Stimulated activated CD4-positive, alpha-beta T cell treated with anti-CD3 and anti-CD28 coated beads, Interleukin-1b, Interleukin-23, amount 100 ng/mL, for 48 hours (primary cell): Measurements from ENCODE around the gene BPIFA1.

Source experiments
- DNase-seq: peaks from one replicate; pipeline ENCODE4 v3.0.0-alpha.2; 2020

BPIFA1 gene

GRCh38 chr20:33235696-33236095 lies at the start of gene BPIFA1:
TSS of gene BPIFA1 (plus strand) at chr20:33235996. CDS start at chr20:33237712, 1,716 bp downstream.
- DNase-seq: no peak

GRCh38 chr20:33187491-33187890 lies 48.3 kb upstream of the BPIFA1 start:
- DNase-seq: no peak

- no peak for DNase-seq
Observed at GRCh38 chr20:33188421-33188820, 47.4 kb upstream of the BPIFA1 start.

GRCh38 chr20:33191484-33191883 lies 44.3 kb upstream of the BPIFA1 start:
- DNase-seq: no peak

- DNase-seq: no peak
Observed at GRCh38 chr20:33191955-33192354, 43.8 kb upstream of the BPIFA1 start.

GRCh38 chr20:33192912-33193501 lies 42.8 kb upstream of the BPIFA1 start:
- no peak for DNase-seq

GRCh38 chr20:33199026-33199425 lies 36.8 kb upstream of the BPIFA1 start:
- no peak for DNase-seq

GRCh38 chr20:33202451-33202850 lies 33.3 kb upstream of the BPIFA1 start:
- no peak for DNase-seq

DNA sequence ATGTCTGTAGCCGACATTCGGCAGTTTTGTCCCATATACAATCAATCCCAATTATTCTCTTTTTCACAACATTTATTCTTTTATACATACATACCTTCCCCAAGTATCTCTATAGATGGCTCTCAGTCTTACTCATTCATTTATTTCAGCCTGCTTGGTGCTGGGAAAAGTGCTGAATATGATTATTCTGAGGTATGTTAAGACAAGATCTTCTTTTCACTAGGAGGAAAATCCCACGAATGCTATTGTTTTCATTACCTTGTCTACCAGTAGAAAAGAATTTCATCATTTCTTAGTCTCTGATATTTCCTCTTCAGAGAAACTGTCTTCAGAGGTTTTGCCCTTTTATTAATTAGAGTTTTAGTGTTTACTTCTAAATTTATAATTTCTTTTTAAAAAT lies 32.4 kb upstream of the BPIFA1 start:
- DNase-seq: no peak

- peak; percentile 22 for DNase-seq
Observed at GRCh38 chr20:33209789-33210188, 26.0 kb upstream of the BPIFA1 start.

DNA sequence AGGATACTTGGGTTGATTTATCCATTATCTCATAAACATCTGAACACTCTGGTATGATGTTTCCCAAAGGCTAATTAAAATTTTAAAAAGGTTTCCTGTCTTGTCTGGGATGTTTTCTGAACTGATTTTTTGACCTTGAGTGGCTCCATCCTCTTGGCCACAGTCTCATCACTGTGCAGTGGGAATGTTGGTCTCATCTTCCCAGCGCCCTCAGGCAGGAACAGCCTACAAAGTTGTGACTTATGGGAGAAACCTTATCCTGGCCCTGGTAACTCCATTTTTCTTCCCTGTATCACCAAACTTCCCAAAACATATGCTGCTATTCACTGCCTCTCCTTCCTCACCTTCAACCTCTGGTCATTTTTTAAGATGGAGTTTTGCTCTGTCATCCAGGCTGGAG lies 25.4 kb upstream of the BPIFA1 start:
- no peak for DNase-seq

DNA sequence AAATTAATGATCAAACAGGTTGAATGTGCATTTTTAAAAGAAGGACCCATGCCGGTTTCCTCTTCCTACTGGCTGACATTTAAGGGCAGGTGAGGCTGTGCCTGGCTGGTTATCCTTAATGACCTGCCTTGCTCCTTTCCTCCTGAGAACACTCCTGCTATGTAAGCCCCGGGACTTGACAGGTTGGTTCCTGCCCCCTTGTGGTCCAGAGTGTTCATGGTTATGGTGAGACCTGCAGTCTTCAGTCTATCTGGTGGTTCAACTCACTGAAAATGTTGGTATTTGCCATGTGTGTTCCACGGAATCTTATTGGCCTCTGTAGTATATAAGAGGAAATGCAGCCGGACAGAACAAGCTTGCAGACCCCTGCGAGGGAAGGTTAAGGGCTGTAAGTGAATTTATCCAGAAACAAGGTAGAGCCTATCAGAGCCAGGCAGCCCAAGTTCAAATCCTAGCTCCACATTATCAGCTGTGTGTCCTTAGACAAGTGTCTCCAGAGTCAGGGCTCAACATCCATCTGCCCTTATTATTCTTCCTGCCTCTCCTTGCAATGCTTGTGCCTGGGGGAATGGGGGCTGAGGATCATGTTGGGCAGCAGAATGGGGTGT lies 23.9 kb upstream of the BPIFA1 start:
- DNase-seq: peak; percentile 10

DNA sequence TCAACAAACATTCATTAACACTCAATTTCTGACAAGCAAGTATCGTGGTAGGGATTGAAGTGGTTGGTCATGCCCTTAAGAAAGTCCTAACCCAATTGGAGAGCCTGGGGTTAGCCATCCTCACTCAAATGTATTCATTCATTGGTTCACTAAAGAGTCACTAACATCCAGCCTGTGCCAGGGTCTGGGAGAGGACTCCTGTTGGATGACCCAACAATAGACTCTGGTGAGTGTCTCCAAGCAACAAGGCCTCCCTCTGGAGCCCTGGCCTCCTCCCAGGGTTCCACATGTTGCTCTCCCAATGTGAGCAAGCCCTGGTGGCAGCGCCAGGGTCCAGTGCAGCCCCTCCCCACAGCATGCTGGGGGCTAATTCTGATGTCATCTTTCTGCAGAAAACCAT lies 18.7 kb upstream of the BPIFA1 start, which contains the start of gene BPIFA3:
Gene BPIFA3, plus strand, starts transcription at position 301 of the 400 bp plus-strand sequence. CDS start 185 bp downstream, outside the sequence.
- DNase-seq: no peak

DNA sequence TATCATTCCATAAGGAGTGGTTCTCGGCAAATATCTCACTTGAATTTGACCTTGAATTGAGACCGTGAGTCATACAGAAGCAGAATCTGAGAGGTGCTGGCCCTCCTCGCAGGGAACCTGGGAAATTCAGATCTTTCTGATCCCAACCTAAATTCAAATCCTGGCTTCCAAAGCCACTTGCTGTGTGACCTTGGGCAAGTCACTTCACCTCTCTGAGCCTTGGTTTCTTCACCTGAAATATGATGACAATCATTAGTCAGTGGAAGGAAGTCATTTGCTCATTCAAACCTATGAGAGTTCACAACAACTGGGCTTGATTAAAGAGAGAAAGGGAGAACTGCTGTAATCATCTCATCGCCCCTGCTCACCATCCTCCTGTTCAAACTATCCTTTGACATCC lies 11.4 kb upstream of the BPIFA1 start:
- no peak for DNase-seq

- no peak for DNase-seq
Observed at GRCh38 chr20:33229843-33230242, 6.0 kb upstream of the BPIFA1 start.

DNA sequence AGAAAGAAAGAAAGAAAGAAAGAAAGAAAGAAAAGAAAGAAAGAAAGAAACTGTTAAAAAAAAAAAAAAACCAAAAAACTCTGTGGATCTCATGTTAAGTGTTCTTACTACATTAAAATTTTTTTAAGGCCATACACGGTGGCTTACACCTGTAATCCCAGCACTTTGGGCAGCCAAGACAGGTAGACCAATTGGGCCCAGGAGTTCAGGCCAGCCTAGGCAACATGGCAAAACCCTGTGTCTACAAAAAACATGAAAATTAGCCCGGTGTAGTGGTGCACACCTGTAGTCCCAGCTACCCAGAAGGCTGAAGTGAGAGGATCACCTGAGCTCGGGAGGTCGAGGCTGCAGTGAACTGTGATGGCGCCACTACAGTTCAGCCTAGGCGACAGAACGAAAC lies 4.6 kb upstream of the BPIFA1 start:
- DNase-seq: no peak

DNA sequence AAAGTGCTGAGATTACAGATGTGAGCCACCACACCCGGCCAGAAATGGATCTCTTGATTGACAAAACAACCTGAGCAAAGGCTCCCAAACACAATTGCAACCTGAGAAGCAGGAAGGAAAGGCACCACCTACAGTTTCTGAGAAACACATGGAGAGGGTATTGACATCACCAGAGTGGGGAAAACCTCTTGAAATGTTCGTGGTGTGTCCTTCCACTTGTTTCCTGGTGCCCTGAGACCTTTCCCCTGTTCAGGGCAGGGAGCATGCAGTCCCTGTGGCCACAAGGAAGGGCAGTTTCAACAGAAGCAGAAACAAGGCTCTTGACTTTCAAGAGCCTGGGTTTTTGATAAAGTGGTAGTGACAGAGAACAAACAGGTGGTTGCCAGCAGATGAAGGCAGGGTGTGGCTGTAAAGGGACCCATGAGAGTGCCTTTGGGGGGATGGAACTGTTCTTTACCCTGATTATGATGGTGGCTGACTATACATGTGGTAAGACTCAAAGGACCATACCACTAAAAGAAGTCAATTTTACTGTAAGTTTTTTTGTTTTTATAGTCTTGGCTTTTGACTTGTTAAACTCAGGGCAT lies 3.2 kb upstream of the BPIFA1 start:
- DNase-seq: no peak

DNA sequence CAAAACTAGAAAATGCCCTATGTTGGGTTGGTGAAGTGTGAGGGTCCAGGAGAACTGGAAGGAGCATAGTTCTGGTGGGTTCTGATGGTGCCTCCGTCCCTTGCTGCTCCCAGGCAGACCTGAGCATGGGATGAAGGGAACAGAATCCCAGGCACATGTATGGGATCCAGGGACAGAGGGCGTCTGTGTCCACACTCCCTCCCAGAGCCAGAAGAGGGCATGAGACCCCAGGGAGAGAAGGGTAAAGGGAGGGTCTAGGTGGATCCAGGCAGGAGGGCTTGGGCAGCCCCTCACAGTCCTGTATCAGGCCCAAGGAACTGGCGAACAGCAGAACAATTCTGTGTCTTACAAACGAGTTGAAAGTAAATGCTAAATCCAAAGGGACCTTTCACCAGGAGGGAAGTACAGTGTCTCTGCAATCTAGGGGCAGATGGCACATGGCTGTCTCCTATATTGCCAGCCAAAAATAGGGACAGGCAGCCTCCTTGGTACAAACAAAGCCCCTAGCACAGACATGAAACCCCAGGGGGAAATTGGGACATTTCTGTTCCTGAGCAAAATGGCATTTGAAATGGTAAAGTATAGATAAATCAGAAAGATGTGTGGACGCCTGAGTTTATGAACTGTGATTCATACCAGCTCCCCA lies 2.5 kb upstream of the BPIFA1 start:
- DNase-seq: no peak

GRCh38 chr20:33234050-33234449 lies 1.7 kb upstream of the BPIFA1 start:
- DNase-seq: no peak

DNA sequence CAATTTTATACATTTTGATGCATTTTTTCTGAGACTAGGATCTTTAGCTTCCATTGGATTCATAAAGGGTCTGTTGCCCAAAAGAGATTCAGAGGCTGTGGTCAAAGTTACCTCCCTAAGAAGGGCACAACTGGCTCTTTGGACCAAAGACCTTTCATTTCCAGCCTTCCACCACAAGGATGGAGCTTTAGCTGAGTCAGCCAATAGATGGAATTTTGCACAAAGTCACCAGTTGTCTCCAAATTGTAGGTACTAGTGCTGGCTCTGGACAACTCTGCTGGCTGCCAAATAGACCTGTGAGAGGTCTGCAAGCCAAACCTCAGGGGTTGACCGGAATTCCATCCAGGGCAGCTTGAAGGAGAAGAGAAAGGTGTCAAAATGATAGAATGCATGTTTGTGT lies 555 bp downstream of the BPIFA1 start:
- DNase-seq: no peak

DNA sequence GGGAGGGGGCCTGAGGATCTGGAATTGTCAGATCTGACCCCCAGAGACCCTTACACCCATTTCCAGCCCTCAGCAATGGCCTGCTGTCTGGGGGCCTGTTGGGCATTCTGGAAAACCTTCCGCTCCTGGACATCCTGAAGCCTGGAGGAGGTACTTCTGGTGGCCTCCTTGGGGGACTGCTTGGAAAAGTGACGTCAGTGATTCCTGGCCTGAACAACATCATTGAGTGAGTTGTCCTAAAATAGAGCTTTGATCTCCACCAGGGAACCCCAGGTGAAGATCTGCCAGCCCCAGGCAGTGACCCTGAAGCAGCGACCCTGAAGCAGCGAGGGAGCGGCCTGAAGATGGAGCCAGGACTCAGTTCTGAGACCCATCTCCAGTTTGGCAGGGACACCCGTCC lies 2.2 kb downstream of the BPIFA1 start:
- no peak for DNase-seq

GRCh38 chr20:33239418-33239817 lies 3.6 kb downstream of the BPIFA1 start:
- no peak for DNase-seq

DNA sequence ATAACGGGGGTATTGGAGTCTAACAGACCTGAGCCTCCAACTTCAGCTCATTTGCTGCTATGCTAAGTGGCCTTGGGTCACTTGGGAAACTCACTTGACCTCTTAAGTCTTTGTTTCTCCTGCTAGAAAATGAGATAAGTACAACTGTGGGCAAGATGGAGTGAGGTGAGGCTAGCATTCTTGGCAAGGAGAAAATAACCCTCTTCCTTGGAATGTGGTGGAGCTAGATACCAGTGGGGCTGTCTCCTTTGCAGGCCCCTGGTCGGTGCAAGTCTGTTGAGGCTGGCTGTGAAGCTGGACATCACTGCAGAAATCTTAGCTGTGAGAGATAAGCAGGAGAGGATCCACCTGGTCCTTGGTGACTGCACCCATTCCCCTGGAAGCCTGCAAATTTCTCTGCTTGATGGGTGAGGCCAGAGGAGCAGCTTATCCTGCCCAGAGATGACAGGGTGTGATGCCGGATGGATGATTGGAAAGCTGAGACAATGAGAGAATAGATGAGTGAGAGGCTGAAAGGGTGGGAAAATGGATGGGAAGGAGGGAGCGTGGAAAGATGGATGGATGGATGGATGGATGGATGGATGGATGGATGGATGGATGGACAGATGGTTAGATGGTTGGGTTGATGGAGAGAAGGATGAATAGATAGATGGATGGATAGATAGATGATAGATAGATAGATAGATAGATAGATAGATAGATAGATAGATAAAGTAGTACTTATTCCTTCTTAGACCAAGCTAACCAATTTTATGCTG lies 4.4 kb downstream of the BPIFA1 start:
- DNase-seq: no peak
